ENCODE measurements around the gene GMPR.
"Not testable (repeated sequence)": the region's sequence is repeated elsewhere in the genome, so short reads cannot be mapped to it uniquely, and the experiment has no call there.

Gene GMPR

DNA sequence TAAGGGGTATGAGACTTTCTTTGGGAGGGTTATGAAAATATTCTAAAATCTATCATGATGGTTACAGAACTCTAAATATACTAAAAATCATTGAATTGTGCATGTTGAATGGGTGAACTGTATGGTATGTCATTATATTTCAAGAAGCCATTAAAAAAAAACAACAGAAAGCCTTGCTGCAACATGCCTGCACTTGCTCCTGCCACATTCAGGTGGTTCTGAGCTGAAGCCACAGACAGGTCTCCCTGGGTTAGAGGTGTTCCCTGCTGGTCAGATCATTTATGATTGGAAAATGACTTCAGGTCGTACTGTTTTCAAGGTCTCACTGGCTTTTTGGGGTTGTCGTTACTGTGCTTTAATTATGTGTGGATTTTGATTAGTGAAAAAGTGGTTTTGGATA lies 13.3 kb downstream of the GMPR start:
- no peak for DNase-seq

- DNase-seq: no peak
These were observed 14.4 kb downstream of the GMPR start for GRCh38 chr6:16252686-16253299.

DNA sequence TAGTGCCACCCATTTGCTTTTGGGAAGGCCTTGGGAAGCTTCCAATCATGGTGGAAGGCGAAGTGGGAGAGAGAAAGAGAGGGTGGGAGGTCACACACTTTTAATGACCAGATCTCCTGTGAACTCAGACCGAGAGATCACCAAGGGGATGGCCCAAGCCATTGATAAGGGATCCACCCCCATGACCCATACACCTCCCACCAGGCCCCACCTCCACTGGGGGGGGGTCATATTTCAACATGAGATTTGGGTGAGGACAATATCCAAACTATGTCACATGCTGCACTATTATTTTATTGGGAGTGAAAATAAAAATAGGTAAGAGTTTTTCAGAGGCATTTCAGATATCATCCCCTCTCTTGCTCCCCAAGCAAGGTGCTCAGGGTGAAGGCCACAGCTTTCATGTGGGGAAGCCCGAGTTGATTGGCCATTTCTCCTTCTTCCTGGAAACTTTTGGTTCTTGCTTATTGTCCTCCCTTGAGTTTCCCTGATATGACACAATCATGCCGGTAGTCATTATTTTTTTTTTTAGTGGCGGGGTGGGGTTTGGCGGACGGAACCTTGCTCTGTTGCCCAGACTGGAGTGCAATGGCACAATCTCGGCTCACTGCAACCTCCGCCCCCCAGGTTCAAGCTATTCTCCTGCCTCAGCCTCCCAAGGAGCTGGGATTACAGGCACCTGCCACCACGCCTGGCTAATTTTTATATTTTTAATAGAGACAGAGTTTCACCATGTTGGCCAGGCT lies 15.2 kb downstream of the GMPR start:
- no peak for DNase-seq

- DNase-seq: no peak
These were observed 16.1 kb downstream of the GMPR start for GRCh38 chr6:16254535-16254934.

GRCh38 chr6:16256781-16257180 lies 18.4 kb downstream of the GMPR start:
- DNase-seq: no peak

DNA sequence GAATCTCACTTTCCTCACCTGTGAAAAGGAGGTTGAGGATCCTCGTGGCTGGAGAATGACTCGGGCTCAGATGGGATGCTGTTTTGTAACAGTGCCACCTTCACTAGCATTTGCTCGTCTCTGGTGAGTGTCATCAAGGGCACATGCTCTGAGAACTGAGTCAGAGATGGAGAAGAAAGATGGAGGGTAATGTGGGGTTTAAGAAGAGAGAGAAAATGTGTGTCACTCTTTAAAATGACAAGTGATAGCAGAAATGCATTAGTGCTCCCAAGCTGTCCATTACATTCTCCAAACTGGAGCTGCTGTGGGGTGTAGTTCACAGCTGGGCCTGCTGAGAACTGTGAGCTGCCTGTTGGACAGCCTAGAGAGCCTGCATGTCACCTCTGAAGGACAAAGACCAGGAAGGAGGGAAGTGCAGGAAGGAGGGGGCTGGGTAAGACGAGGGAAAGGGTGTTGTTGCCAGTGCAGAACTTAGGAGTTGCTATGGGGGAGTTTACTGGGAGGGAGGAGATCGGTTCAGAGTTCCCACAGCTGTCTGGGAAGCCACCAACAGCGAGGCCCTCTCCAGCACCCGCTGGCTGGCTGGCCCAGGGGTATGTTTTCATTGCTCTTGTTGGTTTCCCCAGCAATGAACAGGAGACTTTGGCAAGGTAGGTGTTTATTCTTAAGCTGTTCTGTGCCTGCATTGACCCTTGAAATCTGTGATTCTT lies 19.8 kb downstream of the GMPR start:
- no peak for DNase-seq

- no peak for DNase-seq
These were observed 20.3 kb downstream of the GMPR start for GRCh38 chr6:16258709-16259075.

GRCh38 chr6:16259604-16260003 lies 21.2 kb downstream of the GMPR start:
- DNase-seq: not testable (repeated sequence)

DNA sequence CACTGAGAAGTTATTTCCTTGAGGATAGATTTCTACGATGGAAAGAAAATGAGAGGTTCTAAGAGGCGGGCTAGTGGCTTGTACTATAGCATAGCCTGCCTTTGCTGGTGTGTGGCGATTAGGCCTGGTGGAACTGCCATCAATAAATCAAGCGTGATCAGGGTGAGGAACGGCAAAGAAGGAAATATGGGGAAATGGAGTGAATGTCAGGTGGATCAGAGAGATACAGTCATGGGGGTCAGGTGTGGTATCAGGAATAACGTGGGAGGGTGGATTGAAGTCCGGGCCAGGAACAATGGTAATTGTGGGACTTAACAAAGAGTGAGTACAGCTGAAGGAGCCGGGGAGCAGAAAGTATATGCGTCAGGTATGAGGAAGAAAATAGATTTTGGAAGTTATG lies 22.2 kb downstream of the GMPR start:
- DNase-seq: not testable (repeated sequence)

DNA sequence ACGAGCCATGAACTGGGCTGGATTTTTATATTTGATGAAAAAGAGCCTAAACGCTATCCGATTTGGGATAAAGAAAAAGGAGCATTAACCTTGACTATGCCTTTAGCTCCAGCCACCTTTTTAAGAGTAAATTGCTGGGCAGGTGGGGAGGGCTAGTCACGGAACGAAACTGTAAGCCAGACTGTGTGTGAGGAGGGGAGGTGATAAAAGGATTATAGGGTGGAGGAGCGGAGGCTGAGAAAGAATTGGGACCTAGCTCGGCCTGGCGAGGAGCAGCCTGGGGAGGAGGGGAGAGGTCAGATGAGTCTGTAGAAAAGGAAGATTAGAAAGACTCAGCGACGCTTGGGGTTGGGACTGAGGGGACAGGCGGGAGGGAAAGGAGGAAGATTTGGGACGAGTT lies 24.4 kb downstream of the GMPR start:
- DNase-seq: not testable (repeated sequence)

- not testable (repeated sequence) for DNase-seq
These were observed 25.2 kb downstream of the GMPR start for GRCh38 chr6:16263464-16264099.

- no peak for DNase-seq
These were observed 26.4 kb downstream of the GMPR start for GRCh38 chr6:16264785-16265184.

- no peak for DNase-seq
These were observed 27.3 kb downstream of the GMPR start for GRCh38 chr6:16265351-16266341.

GRCh38 chr6:16267428-16268263 lies 29.3 kb downstream of the GMPR start:
- no peak for DNase-seq

GRCh38 chr6:16269442-16270070 lies 31.2 kb downstream of the GMPR start:
- DNase-seq: not testable (repeated sequence)

DNA sequence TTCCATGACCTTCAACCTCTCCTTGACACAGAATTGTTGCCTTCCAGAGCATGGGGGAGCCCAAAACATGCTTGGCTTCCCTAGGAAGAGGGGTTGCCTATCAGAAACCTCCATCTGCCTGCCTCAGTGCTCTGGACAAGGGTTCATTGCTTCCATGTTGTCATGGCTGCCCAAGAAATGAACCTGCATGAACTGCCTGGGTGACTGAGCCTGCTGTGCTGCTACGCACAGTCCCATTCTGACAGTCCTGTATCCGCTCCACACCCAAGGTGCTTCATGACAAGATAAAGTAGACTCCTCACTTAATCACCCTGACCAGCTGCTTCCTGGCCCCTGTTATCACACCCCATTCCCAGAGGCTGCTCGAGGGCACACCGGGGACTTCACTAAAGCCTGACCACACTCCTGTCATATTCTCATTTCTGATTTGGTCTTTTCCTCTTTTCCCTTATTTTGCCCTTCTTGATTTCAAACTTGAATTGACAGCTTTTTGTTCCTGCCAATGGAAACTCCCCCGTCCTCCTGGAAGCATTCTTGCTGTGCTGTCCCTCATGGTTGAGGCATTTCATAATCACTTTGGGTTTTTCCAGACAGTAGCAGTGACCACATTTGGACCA lies 31.9 kb downstream of the GMPR start:
- DNase-seq: no peak

- DNase-seq: no peak
These were observed 33.0 kb downstream of the GMPR start for GRCh38 chr6:16271428-16271827.

- no peak for DNase-seq
These were observed 33.8 kb downstream of the GMPR start for GRCh38 chr6:16272201-16272600.

GRCh38 chr6:16273256-16273655 lies 34.9 kb downstream of the GMPR start:
- no peak for DNase-seq

- no peak for DNase-seq
These were observed 36.1 kb downstream of the GMPR start for GRCh38 chr6:16274483-16274882.

Data from activated CD4-positive, alpha-beta T cell treated with anti-CD3 and anti-CD28 coated beads, Interleukin-10, Interleukin-2, amounts not matched to agents 100 ng/mL and 50 ng/mL, durations not matched to agents 16 hours and 8 hours (primary cell).